Activated CD4-positive, alpha-beta T cell treated with anti-CD3 and anti-CD28 coated beads, Interleukin-2, Interleukin-6, amounts not matched to agents 100 ng/mL and 50 ng/mL, durations not matched to agents 16 hours and 8 hours (primary cell): ENCODE results near the gene FRY.
"Not testable (repeated sequence)": the region's sequence is repeated elsewhere in the genome, so short reads cannot be mapped to it uniquely, and the experiment has no call there.

Source experiments
- DNase-seq: peaks from one replicate; pipeline ENCODE4 v3.0.0-alpha.2; 2020

FRY gene

DNA sequence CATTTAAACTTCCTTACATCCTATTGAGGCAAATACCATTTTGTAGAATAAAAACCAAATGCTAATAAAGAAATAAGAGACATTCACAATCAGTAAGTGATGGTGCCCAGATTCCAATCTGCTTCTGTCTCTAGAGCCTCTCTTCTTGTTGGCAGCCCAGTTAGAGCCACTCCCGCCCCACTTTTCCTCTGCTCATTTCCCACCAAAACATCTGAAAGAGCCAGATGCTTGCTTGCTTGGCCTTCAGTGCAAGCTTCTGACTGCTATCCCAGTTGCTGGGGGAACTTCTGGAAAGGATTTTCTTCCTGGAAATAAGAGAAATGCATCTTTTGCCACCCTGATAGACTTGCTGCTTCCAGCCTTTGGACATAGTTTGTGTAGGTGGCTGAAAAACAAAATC lies 12.9 kb downstream of the FRY start:
- DNase-seq: no peak

DNA sequence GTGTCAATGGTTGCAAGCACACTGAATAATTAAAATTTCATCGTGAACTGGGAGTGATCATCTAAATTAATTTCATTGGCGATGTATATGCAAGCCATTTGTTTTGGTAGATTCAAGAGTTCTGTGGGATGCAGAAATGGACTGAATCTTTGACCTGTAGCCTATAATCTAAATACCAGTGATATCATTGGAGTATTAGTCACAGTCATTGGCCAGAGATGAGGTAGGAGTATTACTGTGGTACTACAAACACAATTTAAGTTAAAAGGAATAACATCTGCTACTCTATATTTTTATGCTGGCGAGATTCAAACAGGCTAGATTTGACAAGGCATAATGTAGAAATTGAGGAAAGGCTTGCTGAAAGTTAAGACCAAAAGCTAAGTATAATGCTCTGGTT lies 14.0 kb downstream of the FRY start:
- DNase-seq: no peak

DNA sequence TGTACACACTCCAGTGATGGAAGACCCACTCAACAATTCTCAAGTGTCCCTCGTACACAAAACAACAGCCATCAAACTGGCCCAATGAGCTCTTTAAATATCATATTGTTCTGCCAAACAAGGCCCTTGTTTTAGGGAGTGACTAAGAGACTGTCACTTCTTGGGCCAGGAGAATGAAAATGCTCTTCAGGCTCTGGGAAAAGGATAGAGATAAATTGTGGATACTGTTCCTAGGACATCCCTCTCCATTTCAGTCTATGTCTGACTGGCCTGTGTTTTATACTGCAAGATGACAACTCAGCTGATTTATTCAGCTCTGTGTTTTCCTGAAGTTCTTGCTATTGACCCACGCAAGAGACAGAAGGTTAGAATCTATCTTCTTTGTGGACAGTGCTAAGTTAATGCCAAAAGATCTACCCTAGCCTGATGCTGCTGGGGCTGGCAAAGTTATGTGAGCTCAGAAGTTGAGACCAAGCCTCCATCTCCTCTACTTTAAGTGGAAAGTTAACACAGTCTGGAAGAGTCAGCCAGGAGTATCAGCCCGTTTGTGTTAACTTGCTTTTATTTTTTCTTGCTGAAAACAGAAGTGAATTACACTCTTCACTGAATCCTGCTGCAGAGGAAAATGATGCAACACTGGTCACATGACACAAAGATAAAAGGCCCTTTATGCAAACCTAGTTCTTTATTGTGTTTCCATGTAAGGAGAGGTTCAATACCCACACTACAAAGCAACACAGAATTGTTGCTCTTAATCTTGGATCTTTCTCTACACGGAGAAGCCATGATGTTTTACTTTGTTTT lies 14.6 kb downstream of the FRY start:
- DNase-seq: peak; percentile 8

DNA sequence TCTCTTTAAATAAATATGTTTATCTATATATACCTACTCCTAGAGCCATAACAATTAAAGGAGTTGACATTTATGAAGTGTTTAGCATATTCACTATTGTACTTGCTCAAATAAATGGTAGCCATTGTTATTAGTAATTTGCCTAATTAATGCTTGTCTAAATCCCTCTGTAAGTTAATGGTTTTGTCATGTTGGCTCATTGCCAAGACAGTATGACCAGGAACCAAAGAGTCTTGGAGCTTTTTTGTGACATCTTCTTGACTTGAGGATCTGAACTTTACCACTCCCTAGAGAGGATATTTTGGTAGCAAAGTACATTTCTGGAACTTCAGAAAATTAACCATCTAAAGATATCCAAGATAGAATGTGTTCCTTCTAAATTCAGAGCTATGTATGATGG lies 15.5 kb downstream of the FRY start:
- DNase-seq: no peak

DNA sequence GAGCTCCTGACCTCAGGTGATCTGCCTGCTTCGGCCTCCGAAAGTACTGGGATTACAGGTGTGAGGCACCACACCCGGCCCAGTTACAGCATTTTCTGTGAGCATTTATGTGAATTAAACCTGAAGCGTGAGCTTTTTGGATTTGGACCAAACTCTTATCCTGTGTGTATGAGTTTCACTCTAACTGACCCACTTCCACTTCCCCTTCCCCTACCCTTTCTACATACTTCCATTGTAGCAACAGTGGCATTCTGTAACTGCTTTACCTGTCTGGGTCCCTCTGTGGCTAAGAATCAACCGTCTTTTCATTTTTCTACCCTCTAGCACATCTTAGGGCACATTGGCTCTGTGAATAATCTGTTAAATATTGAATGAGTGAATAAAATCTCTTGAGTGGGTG lies 16.2 kb downstream of the FRY start:
- no peak for DNase-seq

DNA sequence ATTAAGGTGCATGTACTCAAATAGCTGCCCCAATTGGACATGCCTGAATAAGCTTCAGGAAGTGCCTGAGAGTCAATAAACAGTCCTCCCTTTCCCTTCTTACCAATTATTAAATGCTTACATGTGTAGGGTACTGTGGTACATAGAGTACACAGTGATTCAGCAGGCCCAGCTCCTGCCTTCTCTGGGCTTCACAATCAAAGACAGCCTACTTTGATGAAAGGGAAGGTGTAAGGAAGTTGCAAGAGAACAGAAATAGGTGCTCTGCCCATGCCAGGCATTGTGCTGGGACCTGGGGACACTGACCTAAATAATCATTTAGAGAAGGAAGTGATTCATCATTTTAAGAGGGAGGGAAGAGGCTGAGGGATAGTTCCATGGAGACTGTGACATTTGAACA lies 17.2 kb downstream of the FRY start:
- no peak for DNase-seq

DNA sequence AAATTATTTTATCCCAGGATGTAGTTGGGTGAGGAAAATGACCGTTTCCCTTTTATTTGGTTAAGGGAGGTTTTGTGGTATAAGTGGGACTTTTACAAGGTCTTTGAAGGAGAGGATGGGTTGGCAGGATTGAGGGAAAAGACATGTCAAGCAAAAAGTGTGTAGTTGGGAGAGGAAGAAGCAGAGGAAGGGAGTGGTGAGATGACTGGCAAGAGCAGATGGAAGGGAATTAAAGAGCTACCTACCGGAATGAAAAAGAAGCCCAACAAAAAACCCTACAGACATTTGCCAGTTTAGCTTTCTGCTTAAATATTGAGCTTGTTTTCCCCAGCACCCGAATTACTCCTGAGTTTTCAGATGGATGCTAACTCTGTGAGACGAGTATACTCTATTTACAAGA lies 19.6 kb downstream of the FRY start:
- DNase-seq: no peak

DNA sequence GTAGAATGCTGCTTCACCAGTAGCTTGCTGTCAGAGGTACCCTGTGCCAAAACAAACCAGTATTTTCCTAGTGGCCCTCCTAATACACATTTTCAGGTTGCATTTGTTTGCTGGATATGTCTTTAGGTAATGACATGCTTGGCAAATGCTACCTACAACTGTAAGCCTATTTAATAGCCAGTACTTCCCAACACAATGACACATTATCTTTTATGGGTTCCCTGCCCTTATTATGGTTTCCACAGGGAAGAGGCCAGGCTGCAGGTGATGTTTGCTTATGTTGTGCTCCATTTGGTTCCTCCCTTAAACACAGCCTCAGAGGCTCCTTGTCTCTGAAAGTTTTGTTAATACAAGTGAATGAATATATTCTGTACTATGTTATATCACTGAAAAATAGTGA lies 24.7 kb downstream of the FRY start:
- no peak for DNase-seq

DNA sequence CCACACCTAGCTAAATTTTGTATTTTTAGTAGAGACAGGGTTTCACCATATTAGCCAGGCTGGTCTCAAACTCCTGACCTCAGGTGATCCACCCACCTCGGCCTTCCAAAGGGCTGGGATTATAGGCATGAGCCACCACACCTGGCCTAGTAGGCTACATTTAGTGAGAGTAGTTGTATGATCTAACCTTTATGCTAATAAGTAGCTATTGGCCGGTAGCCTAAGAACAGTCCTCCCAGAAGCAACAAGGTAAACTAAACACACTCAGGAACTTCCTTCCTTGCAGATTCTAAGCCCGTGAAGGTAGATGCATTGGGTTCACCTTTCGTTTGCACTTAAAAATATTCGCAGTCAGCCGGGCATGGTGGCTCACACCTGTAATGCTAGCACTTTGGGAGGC lies 25.8 kb downstream of the FRY start:
- DNase-seq: not testable (repeated sequence)

DNA sequence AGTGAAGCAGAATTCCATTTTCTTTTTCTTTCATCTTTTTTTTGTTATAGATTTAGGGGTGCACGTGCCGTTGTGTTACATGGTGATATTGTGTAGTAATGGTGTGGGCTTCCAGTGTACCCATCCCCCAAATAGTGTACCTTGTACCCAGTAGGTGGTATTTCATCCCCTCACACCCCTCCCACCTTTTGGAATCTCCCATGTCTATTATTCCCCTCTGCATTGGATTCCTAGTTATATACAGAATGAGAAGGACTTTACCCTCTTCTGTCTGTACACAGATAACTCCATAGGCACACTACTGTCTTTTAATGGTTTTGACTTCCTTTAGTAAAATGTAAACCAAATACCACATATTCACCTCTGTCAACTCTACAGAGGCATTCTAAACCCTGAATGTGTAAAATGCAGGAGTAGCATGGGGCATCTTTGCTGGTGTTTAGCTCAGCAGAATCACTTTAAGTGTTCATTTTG lies 28.0 kb downstream of the FRY start:
- DNase-seq: no peak

DNA sequence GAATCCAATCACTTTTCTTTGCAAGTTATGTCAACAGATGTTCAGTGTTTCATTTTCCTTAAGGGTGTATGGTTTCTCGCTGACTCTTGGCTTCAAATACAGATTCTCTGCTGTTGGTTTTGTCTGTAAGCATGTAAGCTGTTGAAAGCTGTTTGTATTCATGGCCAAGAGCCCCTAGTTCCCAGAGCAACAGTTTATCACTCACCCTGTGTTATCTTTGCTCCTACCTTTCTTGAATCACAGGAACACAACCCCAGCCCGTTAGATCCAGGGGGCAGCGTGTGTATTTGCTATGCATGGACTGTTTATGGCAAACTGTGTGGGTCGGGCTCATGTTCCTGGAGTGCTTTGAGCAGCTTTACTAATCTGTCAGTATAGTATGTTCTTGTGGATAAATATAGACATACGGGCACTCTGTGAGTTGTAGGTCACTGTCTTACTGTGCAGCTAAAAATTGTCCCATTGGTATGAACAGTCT lies 28.9 kb downstream of the FRY start:
- no peak for DNase-seq

DNA sequence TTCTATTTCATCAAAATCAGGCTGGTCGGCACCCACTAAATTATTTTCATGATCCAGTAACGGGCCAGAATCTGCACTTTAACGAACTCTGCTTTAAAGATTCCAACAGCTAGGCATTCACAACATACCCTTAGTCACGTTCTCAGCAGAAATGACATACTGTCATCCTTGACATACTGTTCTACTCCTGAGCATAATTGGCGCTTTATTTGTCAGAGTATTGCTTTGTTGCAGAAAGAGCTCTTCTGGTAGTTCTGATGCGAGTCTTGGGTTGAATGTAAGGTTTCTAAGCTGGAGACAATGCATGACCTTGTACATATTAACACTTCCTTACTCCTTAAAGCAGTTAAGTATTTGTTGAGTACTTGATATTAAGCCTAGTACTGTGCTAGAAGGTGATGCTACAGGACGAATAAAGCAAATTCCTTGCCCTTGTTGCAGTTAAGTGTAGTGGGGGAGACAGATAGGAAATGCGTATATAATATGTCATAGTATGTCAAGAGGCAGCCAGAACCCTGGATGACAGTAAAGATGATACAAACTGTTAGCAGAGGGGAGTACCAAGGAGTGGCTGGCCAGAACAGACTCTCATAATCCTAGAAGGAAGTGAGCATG lies 32.2 kb downstream of the FRY start:
- DNase-seq: no peak

DNA sequence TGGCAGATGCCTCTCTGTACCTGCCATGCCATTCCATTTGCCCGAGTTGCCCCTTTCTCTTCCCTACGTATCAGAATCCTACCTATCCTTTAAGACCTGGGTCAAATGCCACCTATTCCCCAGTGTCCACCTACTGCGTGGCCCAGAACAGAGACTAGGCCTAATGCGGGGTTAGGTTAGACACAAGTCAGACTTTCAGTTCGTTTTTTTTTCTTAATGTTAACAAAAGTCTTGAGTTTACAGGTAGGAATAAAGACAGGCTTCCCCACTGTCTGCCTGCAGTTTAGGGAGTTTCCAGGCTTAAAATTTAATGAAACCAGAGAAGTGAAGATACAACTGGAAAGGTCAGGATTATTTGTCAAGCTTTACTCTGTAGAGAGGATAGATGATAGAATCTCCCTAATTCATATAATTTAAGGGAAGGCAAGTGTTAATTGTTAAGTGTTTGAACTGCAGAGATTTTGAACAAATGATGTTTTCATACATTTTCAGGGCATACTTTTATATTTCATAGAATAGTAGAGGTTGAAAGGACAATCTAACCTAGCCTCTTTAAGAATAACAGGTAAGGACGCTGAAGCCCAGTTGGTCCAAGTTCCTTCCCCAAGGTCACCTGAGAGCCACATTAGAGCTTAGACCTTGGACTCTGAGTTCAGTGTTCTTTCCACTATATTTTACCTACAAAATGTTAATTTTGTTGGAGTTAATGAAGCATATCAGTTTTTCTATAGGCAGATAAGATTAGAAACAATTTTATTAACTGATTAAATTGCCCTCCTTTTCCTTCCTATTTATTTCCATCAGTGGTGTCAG lies 35.8 kb downstream of the FRY start:
- DNase-seq: no peak

DNA sequence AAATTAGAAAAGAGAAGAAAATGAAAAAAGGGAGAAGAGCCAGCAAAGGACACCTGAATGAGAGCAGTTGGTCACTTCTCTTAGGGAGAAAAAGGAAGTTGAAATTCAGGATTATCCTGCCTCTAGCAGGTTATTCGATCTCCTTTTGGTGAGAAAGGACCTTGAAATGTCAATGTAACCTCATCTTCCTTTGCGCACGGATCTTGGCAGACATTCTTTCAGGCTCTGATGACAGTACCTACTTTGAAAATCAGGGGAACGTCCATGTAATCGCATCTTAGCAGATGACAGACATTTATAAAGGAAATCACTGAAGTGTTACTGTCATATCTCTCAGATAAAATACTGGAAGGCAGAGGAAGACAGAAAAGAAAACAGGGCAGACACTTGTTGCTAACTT lies 36.7 kb downstream of the FRY start:
- DNase-seq: no peak

DNA sequence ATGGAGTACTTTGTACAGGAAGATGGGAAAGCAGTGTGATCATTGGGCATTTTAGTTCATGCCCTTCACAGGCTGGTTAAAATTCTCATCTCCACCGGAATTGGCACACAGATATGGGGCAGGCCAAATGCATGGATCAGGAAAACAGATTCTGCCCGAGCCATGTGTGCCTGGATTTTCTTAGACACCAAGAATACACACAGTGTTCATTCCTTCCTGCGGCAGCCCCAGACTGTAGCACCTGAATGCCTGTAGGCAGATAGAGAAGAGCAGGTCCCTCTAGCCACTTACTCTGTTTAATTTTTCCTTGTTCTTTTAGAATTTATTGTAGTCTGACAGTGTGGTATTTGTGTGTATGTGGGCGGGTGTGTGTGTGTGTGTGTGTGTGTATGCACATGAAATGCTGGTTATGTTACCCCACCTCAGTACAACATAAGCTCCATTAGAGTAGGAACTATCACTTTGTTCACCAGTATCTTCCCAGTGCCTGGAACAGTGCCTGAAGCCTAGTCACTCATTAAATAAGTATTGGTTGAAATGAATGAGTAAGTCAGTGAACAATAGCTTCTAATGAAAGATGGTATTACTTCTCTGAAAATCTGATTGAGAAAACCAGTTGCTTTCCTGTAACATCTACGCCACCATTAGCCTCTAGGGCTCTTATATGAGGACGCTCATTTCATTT lies 41.7 kb downstream of the FRY start:
- no peak for DNase-seq

DNA sequence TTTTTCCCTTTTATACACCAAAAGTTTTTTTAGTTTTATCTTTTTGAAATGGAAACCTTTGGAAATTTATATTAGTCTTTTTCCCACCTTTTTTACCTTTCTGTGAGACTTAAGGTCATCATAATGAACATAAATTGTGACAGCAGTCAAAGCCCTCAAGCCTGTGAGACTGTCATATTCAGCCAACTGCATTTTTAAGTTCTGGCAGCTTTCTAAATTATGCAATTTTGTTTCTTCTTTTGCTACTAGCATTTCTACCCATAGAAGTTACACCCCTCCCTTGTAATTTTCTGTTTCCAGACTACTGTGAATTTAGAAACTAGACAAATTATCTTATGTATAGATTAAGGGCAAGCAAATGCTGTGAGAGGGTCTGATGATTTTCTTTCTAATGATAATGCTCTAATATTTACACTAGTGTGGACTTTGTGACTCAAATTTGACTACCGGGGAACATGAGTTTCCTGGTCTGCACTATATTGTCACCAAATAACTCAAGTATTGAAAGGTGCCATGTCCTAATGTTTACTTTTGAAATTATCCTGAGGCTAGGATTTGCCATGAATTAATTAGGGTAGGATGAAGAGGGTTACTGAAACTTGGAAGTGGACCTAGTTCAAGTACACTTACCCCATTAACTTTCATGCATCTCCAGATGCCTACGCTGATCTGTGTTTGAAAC lies 43.7 kb downstream of the FRY start:
- no peak for DNase-seq

DNA sequence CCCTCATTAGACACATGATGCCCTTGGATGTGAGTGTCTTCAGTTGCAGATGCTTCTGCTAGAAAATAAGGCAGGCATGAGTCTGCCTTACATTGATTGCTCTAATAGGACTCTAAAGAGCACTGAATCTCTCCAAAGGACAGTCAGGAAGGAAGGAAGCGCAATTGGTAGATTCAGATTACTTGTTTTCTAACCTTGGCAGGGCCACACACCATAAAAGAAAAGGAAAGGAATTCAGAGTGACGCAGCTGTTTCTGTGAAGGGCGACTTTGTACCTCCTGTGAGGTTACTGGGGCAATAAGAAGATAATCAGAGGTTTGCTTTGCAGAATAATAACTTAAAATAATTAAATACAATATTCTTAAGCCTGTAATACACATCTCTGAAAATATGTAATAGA lies 48.0 kb downstream of the FRY start:
- no peak for DNase-seq

DNA sequence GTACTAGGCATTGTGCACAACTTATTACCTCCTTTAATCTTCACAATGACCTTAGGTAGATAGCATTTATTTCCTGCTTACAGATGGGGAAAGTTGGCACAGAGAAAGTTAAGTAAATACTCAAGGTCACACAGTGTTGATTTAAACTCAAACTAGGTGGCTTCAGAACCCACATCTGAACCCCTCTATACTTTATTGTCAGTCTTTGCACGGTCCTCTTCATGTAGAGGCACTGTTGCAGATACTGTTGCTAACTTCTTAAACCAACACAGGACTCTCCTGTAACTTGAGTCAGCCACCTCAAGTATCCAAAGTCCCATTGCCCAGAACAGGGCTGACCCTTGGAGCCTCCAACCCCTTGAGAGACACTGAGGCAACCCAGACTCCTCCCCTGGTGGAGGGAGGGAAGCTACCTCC lies 48.8 kb downstream of the FRY start:
- DNase-seq: no peak

DNA sequence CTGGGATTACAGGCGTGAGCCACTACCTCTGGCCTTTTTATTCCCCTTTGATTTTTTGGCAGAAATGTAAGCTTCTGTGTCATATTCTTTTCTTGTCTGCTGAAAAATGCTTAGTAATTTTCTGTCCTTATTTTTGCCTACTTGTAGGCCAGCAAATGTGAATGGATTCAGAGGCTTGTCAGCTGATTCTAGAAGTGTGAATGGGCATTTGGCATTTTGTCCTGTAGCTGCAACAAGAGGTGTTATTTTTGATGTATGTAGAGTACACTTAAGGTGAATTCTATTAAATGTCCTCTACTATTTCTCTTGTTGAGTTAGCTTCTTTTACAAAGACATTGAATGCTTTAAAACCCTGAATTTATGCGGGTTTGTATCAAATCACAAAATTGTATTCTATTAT lies 50.0 kb downstream of the FRY start:
- DNase-seq: no peak

DNA sequence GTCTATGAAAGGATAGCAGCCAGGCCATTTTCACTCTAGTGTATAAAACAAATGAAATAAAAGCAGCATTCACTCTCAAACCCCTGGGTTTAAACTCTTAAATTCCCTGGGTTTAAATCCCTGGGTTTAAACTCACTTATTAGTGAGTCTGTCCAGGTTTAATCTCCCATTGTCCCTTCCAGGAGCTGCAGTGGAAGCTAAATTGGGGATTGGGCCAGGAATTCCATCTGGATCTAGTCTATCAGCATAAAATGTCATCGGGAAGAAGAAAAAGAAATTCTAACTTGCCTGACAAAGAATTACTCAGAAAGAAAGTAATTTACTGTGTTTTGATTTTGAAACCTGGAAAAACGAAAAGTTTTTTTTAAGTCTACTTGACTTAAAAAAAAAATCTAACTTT lies 54.8 kb downstream of the FRY start:
- DNase-seq: no peak

DNA sequence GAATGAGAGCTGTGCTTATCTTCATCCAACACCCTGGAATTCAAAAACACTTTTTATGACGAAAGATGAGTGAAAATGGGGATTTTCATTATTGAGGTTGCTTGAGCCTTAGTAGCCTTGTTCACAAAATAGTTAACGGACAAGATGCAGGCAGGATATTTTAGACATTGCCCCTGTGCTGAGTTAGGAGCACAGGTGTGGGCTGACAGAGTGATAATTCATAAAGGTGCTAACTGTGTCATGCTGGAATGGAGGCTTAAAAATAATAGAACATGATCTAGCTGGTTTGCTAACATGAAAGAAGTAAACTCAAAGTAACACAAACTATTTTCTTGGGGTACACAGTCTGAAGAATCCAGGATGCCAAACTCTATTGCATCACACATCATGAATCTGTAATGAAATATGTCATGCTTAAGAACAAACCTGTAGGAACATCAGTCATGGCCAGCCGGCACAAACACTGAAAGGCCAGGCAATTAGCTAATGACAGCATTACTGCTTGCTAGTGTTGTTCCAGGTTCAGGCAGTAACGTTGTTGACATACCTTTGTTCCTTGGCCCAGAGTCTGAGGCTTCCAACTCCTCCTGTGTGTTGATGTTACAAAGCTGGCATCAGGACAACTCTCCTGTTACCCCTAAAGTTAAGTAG lies 55.3 kb downstream of the FRY start:
- no peak for DNase-seq
